ENCODE data around the gene IMMP2L. TPM values are rescaled to one million over a fixed set of nuclear protein-coding genes. Genes with fewer than 3 reads are reported as not detected.

Gene IMMP2L
- total and polyA plus RNA-seq, 8 donors: 2.5 to 40.8 (median 20.0) TPM; not detected in 1

DNA sequence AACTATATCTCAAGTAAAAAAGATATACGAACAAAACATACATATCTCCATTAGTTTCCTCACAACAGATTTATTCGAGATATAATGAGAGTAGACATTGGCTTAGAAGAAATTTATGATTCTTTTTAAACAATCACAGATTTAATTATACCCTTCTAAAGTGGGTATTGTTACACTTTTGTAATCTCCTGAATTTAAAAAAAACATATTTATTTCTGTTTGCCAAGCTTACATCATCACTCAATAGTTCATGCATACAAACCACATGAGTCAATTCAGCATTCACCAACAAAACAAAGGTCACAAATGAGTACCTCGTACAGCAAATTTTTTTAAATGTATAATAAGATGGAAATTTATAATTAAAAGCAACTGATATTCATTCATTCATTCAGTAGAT lies 453.8 kb downstream of the IMMP2L start:
- Histone ChIP-seq H3K4me3 (no peak overlapping the region), H3K4me1 (peaks cover 0 to 18% (median 6%) of the 10 kb centered on the region in 4 donors), H3K36me3 (no peaks in the 10 kb centered on the region), H3K27ac (no peak overlapping the region), H3K27me3 (no peaks in the 10 kb centered on the region), H3K9me3 (no peaks in the 10 kb centered on the region)
- intact Hi-C loops (cut with DNase I; ENCODE audit: low total_unique reads): no loop called here
- 53 to 72% (median 71%) methylated on average over 3 of the region's 3 CpGs for WGBS, 5 donors
- no peak for DNase-seq
- TF ChIP-seq POLR2A (IDR thresholded peaks at IDR 0.05) (no peak), POLR2AphosphoS5 (IDR thresholded peaks at IDR 0.05) (no peak), EP300 (IDR thresholded peaks at IDR 0.05) (no peak)
- TF ChIP-seq, protein P1, sequence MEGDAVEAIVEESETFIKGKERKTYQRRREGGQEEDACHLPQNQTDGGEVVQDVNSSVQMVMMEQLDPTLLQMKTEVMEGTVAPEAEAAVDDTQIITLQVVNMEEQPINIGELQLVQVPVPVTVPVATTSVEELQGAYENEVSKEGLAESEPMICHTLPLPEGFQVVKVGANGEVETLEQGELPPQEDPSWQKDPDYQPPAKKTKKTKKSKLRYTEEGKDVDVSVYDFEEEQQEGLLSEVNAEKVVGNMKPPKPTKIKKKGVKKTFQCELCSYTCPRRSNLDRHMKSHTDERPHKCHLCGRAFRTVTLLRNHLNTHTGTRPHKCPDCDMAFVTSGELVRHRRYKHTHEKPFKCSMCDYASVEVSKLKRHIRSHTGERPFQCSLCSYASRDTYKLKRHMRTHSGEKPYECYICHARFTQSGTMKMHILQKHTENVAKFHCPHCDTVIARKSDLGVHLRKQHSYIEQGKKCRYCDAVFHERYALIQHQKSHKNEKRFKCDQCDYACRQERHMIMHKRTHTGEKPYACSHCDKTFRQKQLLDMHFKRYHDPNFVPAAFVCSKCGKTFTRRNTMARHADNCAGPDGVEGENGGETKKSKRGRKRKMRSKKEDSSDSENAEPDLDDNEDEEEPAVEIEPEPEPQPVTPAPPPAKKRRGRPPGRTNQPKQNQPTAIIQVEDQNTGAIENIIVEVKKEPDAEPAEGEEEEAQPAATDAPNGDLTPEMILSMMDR (IDR thresholded peaks at IDR 0.05): no peak

DNA sequence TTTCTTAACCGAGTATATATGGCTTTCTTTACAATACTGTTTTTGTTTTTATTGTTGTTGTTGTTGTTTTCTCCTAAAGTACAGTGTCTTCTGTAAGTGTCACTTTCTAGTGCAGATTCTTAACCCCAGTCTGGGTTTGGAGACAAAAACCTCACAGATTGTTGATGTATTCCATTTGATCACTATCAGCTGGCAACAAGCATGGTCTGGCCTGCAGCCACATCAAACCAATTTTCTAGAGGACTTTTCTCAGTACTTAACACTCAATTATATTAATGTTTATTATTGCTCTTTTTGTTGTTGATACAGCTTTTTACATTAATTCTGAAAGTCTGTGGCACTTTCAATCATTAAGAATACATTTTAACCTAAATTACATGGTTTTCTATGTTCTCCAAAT lies 454.3 kb downstream of the IMMP2L start:
- whole genome bisulfite sequencing, 5 donors: 72 to 88% (median 82%) methylated on average over 1 of the region's 1 CpG

DNA sequence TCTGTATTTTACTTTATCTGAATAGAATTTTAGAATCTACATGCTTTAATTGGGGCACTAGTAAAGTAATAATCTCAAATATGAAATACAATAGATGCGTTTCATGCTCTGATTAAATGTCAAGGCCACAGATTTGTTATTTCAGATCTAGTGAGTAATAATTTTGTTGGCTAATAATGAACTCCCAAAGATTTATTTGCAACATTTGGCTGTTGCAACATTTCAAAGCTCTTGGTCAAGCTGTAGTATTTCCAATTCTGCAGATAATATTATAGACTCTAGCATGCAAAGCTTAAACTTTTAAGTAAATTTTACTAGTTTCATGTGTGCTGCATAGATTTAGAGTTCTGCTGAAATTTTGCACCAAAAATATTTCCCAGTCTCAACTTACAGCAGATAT lies 454.7 kb downstream of the IMMP2L start:
- Histone ChIP-seq H3K9me3 (no peaks in the 10 kb centered on the region), H3K27me3 (no peaks in the 10 kb centered on the region), H3K4me3 (no peak overlapping the region), H3K36me3 (no peaks in the 10 kb centered on the region), H3K4me1 (peaks cover 0 to 18% (median 6%) of the 10 kb centered on the region in 4 donors), H3K27ac (no peak overlapping the region)
- TF ChIP-seq POLR2A (IDR thresholded peaks at IDR 0.05): no peak
- TF ChIP-seq, protein P1 (IDR thresholded peaks at IDR 0.05): no peak
- TF ChIP-seq EP300 (IDR thresholded peaks at IDR 0.05): no peak
- TF ChIP-seq POLR2AphosphoS5 (IDR thresholded peaks at IDR 0.05): no peak
- intact Hi-C loops (cut with DNase I; ENCODE audit: low total_unique reads): no loop called here
- no peak for DNase-seq
- 64 to 77% (median 66%) methylated on average over 1 of the region's 1 CpG for WGBS, 5 donors

More for the DNA sequence above, 454.3 kb downstream of the IMMP2L start:
- Histone ChIP-seq H3K27me3 (no peaks in the 10 kb centered on the region), H3K4me3 (no peak overlapping the region), H3K4me1 (peaks cover 0 to 18% (median 6%) of the 10 kb centered on the region in 4 donors), H3K9me3 (no peaks in the 10 kb centered on the region), H3K36me3 (no peaks in the 10 kb centered on the region), H3K27ac (no peak overlapping the region)
- intact Hi-C loops (cut with DNase I; ENCODE audit: low total_unique reads): no loop called here
- TF ChIP-seq, protein P1 (IDR thresholded peaks at IDR 0.05): no peak
- no peak for DNase-seq

DNA sequence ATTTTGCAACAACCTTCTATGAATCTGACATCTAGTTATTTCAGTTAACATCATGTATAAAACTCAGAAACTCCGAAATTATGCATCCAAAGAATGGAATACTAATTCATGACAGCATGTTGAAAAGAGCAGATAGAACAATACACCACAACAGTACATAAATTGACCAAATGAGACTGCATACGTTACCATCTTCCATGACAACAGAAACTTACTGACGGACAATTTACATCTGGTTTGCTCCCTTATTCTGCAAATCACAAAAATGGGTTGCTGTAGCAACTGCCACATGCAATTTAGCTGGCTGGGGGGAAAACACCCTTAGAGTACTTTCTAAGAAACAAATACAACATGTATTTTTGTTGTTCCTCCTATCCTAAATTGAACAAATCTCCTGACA lies 457.0 kb downstream of the IMMP2L start:
- H3K4me1 ChIP-seq: peaks cover 0 to 18% (median 6%) of the 10 kb centered on the region in 4 donors
- H3K4me3 ChIP-seq: no peak overlapping the region
- WGBS, 5 donors: 91 to 96% (median 93%) methylated on average over 3 of the region's 3 CpGs
- no peaks in the 10 kb centered on the region for H3K27me3 ChIP-seq
- H3K36me3 ChIP-seq: no peaks in the 10 kb centered on the region
- no peak for DNase-seq
- no peak overlapping the region for H3K27ac ChIP-seq
- no peaks in the 10 kb centered on the region for H3K9me3 ChIP-seq
- intact Hi-C loops (cut with DNase I; ENCODE audit: low total_unique reads): no loop called here
- TF ChIP-seq, protein P1 (IDR thresholded peaks at IDR 0.05): no peak
- TF ChIP-seq POLR2AphosphoS5 (IDR thresholded peaks at IDR 0.05) (no peak), EP300 (IDR thresholded peaks at IDR 0.05) (no peak), POLR2A (IDR thresholded peaks at IDR 0.05) (no peak)
